GM13977 (cell line): ENCODE measurements around the gene FBN1.

ENCODE experiments used
- DNase-seq: peaks from one replicate; pipeline ENCODE4 v3.0.0; 2012; ENCODE audit warnings: low spot score
- in situ Hi-C: fragments of 300-500 bp; cut with MboI; formaldehyde crosslinking; loops from one replicate; pipeline ENCODE4 v1.12.0; 2022; ENCODE audit warnings: low sequenced_read_pairs, low pct_unique_long_range_greater_than_20kb, mixed read lengths, inconsistent platforms; ENCODE audit not compliant: unreplicated experiment
- TF ChIP-seq, protein P1 (sequence below): IDR thresholded peaks from 2 replicates; pipeline ENCODE4 v1.5.1; 2012; ENCODE audit warnings: mild to moderate bottlenecking, control low read depth; ENCODE audit not compliant: insufficient read depth; ENCODE audit errors: extremely low read depth, missing control alignments

Gene FBN1

DNA sequence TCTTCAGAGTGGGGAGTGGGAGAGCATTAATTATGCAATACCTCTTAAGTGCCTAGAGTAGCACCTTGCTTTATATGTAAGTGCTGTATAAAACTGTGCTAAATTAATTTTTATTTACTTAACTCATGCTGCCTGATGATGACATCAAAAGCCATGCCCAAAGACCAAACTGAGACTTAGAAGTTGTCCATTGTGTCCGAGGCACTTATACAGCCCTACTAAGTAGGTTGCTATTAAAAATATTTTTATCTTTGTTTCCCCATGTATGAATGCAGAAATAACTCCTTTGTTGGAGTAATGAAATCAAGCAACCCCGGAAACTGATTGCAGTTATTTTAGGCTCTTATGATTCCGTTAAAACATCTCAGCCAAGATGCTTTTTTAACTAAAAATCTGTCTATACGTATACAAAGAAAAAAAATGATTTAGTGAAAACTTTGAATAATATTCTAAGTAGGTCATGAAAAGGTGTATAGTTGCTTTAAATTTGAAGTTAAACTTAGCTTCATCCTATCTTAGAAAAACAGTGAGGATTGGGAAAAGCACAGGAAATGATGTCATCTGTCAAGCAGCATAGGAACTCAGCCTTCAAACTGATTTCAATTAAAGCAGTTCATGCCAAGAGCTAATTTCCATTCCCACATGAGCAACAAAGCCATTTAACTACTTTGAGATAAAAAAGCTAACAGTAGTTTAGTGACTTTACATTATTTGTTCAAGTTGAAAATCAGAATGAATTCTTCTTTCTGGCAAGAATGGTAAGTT is 43.0 kb downstream of the FBN1 start:
- in situ Hi-C loops: no loop called here
- TF ChIP-seq, protein P1, sequence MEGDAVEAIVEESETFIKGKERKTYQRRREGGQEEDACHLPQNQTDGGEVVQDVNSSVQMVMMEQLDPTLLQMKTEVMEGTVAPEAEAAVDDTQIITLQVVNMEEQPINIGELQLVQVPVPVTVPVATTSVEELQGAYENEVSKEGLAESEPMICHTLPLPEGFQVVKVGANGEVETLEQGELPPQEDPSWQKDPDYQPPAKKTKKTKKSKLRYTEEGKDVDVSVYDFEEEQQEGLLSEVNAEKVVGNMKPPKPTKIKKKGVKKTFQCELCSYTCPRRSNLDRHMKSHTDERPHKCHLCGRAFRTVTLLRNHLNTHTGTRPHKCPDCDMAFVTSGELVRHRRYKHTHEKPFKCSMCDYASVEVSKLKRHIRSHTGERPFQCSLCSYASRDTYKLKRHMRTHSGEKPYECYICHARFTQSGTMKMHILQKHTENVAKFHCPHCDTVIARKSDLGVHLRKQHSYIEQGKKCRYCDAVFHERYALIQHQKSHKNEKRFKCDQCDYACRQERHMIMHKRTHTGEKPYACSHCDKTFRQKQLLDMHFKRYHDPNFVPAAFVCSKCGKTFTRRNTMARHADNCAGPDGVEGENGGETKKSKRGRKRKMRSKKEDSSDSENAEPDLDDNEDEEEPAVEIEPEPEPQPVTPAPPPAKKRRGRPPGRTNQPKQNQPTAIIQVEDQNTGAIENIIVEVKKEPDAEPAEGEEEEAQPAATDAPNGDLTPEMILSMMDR: no peak
- DNase-seq: no peak

- TF ChIP-seq, protein P1: no peak
- in situ Hi-C loops: no loop called here
- DNase-seq: no peak
Observed at GRCh38 chr15:48601095-48601494, 44.4 kb downstream of the FBN1 start.

DNA sequence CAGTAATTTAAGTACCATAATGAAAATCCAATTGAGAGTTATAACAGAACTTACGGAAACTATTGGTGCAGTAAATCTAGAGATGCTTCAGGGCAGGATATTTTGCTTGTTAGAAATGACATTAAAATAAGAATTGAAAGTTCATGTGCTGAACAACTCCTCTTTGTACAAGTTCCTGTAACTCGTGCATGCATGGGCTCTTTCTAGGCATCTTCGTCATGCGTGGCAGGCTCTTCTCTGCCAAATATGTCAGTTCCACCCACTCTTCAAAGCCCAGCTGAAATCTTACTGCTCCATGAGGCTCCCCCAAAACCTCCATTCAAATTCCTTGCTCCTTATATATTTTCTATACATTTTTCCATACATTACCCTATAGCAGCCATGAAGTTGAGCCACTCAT is 48.7 kb downstream of the FBN1 start:
- in situ Hi-C loops: no loop called here
- DNase-seq: peak; percentile 12
- TF ChIP-seq, protein P1: no peak

DNA sequence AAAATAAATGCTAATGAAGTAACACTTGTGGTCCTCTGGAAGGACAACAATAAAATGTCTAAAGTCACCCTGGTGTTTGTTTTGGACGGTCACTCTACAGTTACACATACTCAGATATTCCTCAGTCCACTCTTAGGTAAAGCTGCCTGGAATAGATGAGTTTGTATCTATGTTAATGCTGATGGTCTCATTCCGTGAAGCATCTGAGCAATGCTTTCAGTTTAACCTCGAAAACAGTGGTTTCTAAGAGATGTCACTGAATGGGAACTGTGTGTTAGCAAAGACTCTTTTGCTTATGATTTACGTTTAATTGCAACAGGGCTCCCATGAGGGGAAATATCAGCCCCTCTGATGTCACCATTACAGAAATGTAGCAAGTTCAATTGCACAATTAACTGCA is 49.1 kb downstream of the FBN1 start:
- TF ChIP-seq, protein P1: no peak
- in situ Hi-C loops: no loop called here

DNA sequence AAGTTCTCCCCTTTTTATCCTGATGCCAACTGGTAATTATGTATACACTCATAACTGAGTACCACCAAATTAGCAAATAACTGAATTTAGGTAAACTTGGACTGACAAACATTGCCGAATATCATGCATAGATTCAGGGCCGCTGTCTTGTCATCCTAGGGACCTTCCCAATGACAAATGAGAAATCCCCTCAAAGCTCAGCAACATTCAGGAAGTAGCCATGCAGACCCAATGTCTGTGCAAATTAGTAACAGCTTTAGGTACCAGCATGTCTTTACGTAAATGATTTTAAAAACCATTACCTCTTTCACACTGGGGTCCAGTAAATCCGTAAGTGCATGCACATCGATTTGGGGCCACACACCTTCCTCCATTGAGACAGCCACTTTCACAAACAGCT is 49.5 kb downstream of the FBN1 start:
- peak; percentile 37 for DNase-seq
- in situ Hi-C loops: no loop called here
- TF ChIP-seq, protein P1: no peak

More for the DNA sequence above, 49.1 kb downstream of the FBN1 start:
- peak; percentile 18 for DNase-seq

DNA sequence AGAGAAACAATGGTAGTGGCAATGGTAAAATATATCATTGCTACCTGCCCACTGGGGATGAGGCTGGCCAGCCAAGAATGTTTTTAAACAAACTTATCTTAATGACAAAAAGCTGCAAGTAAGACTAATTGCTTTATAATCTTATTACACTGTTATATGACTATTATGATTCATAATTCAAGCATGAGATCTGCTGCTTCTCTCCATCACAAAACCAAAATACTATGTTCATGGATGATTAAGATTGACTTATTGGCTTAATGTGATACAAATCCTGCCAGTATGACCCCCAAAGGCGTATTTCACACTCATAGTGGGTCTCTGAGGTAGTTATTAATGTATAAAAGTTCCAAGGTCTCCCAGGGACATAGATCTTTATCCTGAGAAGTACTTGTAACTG is 52.6 kb downstream of the FBN1 start:
- DNase-seq: no peak
- TF ChIP-seq, protein P1: no peak
- in situ Hi-C loops: no loop called here
